Renal cortical epithelial cell (primary cell): ENCODE data around the gene CRYBA2. TPM values are rescaled to one million over a fixed set of nuclear protein-coding genes. Genes with fewer than 3 reads are reported as not detected.

Experiments used
- DNase-seq: peaks from one replicate; pipeline ENCODE4 v3.0.0-alpha.2; 2011; ENCODE audit warnings: low read depth
- total RNA-seq: library from RNA; depleted of rRNA; stranded (reverse); fragments of >200 nt; gene quantifications from 2 replicates; pipeline ENCODE4 v1.2.3, GENCODE V29; 2014

CRYBA2 gene
- total RNA-seq, 1 donor from 2014 or later, result not detected

- DNase-seq, result no peak
These were observed 29.9 kb upstream of the CRYBA2 start for GRCh38 chr2:219023045-219023605.

GRCh38 chr2:219022616-219023015 is 29.4 kb upstream of the CRYBA2 start:
- DNase-seq, result no peak

GRCh38 chr2:219022041-219022440 is 28.8 kb upstream of the CRYBA2 start:
- DNase-seq, result no peak

GRCh38 chr2:219021591-219021990 is 28.4 kb upstream of the CRYBA2 start:
- peak; percentile 45 for DNase-seq

GRCh38 chr2:219020604-219021365 is 27.6 kb upstream of the CRYBA2 start:
- DNase-seq, result no peak

GRCh38 chr2:219019436-219019835 is 26.2 kb upstream of the CRYBA2 start:
- DNase-seq, result no peak

- no peak for DNase-seq
These were observed 25.5 kb upstream of the CRYBA2 start for GRCh38 chr2:219018726-219019125.

GRCh38 chr2:219018286-219018685 is 25.1 kb upstream of the CRYBA2 start:
- no peak for DNase-seq

GRCh38 chr2:219017201-219017931 is 24.1 kb upstream of the CRYBA2 start:
- no peak for DNase-seq

GRCh38 chr2:219016721-219017120 is 23.5 kb upstream of the CRYBA2 start:
- no peak for DNase-seq

- no peak for DNase-seq
These were observed 17.7 kb upstream of the CRYBA2 start for GRCh38 chr2:219010873-219011272.

GRCh38 chr2:219010162-219010756 is 17.0 kb upstream of the CRYBA2 start:
- peak; percentile 13 for DNase-seq

GRCh38 chr2:219009294-219009693 is 16.1 kb upstream of the CRYBA2 start:
- DNase-seq, result no peak

- DNase-seq, result no peak
These were observed 10.8 kb upstream of the CRYBA2 start for GRCh38 chr2:219003979-219004378.

GRCh38 chr2:219003267-219003634 is 10.0 kb upstream of the CRYBA2 start:
- no peak for DNase-seq

- DNase-seq, result no peak
These were observed 9.4 kb upstream of the CRYBA2 start for GRCh38 chr2:219002395-219003266.

GRCh38 chr2:219001577-219002394 is 8.6 kb upstream of the CRYBA2 start:
- no peak for DNase-seq

GRCh38 chr2:219001100-219001576 is 7.9 kb upstream of the CRYBA2 start:
- DNase-seq, result no peak

- DNase-seq, result no peak
These were observed 7.3 kb upstream of the CRYBA2 start for GRCh38 chr2:219000569-219000960.

GRCh38 chr2:218999881-219000568 is 6.8 kb upstream of the CRYBA2 start:
- DNase-seq, result no peak
